Limb (tissue), 2 donors: ENCODE results near the gene DCC.

Experiments
- DNase-seq, 2 donors: peaks; one replicate each; pipeline ENCODE4 v3.0.0-alpha.2; 2016; ENCODE audit errors: extremely low spot score in 2 of 2

The DCC gene

GRCh38 chr18:52582061-52582460 is 242.1 kb downstream of the DCC start:
- no peak for DNase-seq

DNA sequence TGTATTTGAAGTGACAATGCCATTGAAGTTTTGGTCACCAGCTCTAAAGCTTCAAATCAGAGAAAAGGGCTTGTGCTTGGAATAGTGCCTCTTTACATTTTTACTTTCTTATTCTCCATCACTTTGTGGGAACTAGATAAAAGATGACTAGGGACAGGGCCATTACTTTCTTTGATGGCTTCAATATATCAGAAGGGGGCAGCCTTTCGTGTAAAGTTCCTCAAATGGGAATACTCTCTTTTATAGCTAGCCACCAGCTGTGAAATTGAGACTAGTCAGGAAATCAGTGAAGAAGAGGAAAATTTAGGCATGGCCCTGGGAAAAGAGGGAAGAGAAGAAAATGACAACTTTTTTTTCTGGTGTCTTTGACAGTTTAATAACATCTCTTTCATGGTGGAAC is 242.5 kb downstream of the DCC start:
- no peak for DNase-seq

GRCh38 chr18:52588931-52589330 is 248.9 kb downstream of the DCC start:
- DNase-seq, result no peak

DNA sequence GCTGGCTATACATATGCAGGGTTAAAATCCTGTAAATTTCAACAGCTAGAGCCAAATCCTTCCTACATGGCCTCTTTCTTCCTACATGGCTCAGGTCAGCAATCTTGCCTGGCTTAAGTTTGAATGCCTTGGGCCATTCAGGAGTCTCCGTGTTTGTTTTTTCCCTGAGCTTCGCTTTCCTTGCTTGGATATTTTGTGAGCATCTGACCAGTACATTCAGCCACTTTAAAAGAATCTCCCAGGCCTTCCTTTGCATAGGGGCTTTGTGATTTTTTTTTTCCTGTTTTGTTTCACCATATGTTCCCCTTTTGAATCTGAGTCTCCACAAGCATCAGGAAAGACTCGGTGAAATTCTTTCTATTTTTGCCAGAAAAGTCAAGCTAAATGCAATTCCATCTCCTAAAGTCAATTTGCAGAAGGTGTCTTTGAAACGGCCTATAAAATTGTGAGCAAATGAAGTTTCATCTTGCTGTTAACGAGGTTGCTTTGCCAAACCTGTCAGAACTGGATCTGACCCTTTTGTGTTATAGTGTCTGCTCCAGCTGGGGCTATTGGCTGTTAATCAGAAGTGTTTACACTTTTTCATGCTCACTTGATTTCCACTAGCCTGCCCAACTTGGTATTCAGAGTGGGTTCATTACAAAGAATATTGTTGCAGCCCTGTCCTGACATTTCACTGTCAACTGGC is 256.9 kb downstream of the DCC start:
- no peak for DNase-seq

DNA sequence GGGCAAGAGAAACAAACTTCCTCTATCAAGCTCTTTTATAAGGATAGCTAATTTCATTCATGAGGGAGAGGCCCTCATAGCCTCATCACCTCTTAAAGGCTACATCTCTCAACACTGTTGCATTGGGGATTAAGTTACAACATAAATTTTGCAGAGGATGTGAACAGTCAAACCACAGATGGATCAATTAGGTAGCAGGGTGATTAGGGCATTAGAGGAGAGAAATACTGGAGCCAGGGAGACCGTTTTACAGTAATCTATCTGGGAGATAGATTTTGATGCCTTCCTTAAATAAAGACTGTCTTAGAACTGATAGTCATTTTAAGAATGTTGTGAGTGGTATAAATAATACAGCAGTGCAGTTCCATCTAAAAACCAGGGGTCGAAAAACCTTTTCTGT is 258.9 kb downstream of the DCC start:
- no peak for DNase-seq

DNA sequence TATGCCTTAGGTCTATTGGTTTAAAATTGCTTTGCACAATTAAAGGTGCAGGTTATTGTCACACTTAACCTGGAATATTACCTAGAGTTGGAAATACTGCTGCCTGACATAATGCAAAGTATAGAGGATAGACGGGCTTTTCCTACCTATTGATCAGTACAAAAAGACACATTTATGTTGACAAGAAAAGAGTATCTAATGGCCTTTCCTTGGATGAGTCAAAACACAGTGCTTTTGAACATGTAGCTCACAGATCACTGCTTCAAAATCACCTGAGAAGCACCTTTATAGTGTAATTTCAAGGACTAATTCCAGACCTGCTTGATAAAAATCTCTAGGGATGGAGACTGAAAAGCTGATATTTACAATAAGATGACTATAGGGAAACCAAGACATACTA is 262.8 kb downstream of the DCC start:
- DNase-seq, result no peak

DNA sequence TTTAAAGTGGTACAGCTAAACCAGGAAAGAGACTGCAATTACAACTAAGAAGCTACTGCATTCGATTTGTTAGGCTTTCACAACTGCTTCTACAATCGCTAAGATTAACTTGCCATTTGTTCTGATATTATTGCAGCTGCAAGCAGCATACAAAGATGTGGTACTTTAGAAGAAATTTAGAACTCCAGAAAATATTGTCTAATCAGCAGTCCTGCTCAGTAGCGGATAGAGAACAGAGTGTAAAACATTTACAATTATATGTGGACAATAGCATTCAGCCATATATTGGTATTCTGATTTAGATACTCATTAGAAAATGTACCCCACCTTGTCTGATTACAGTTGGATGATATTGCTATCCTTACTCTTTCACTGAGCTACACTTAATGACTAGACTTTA is 265.3 kb downstream of the DCC start:
- no peak for DNase-seq

DNA sequence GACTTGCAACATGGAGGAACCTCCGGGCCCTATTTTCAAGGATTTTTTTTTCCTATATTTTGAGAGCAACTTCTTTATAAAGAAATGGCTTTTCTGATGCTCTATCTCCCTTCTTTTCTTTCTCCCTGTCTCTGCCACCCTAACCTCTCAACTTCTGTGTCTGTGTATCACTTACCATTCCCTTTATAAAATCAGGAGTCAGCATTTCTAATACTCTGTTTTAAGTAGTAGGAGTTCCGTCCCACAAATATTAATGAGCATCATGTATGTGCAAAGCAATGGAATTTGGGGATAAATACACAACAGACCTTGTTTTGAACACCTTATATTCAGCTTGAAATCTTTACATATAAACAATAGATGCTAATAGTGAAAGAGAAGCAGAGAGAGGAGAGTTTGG is 268.0 kb downstream of the DCC start:
- DNase-seq, result no peak

DNA sequence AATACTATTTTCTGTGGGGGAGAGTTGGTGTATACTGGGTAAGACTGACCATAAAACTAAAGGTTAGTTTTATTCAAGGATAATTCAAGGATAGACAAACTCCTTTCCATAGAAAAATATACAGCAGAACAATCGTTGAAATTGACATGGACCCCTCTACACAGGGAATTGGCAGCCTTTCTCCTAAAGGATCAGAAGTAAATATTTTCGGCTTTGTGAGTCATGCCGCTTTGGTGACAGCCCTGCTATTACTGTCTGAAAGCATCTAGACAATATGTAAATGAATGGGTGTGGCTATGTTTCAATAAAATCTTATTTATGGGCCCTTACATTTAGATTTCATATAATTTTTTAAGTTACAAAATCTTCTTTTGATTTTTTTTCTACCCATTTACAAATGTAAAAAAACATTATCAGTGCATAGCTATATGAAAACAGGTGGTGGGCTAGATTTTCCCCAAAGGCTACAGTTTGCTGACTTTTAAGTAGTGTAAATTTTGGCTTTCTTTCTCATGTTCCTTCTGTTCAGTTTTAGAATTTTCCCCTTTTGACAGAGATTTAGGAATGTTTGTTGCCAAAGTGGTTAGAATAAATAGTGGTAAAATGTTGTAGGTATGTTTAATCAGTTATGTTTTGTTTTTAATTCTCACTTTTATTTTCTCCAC is 270.6 kb downstream of the DCC start:
- no peak for DNase-seq

- DNase-seq, result no peak
Measured at GRCh38 chr18:52612406-52612805, 272.4 kb downstream of the DCC start.

DNA sequence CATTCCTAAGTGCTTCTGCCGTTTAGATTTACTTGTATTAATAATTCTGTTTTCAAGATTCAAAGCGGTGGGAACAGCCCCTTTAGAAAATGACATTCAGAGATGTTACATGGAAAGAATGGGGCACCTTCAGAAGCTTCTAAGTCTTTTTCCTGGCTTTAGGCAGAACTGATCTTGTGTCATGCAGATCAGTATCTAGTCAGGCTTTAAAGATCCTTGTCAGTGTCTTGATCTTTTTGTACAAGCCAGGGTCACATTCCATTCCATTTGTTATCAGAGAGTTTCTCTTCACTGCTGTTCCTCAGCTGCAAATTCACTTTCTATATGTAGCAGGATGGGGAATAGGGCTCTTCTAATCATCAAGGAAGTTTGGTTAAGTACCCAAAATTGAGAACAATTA is 275.3 kb downstream of the DCC start:
- DNase-seq, result no peak

- no peak for DNase-seq
Measured at GRCh38 chr18:52615943-52616342, 275.9 kb downstream of the DCC start.

- DNase-seq, result no peak
Measured at GRCh38 chr18:52617931-52618330, 277.9 kb downstream of the DCC start.

GRCh38 chr18:52620926-52621439 is 281.0 kb downstream of the DCC start:
- DNase-seq, result no peak

DNA sequence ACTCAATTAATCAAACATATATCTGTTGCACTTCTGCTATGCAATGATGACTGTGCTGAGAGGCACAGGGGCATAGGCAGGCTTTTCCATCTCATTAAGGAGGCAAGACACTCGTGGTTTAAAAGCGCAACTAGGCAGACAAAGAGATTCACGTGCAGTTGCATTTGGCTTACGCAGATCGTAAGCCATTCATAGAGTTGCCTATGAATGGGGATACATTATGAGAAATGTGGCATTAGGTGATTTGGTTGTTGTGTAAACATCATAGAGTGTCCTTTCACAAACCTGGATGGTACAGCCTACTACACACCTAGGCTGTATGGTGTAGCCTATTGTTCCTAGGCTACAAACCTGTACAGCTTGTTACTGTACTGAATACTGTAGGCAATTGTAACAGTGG is 284.7 kb downstream of the DCC start:
- no peak for DNase-seq

- DNase-seq, result no peak
Measured at GRCh38 chr18:52636536-52636935, 296.5 kb downstream of the DCC start.

DNA sequence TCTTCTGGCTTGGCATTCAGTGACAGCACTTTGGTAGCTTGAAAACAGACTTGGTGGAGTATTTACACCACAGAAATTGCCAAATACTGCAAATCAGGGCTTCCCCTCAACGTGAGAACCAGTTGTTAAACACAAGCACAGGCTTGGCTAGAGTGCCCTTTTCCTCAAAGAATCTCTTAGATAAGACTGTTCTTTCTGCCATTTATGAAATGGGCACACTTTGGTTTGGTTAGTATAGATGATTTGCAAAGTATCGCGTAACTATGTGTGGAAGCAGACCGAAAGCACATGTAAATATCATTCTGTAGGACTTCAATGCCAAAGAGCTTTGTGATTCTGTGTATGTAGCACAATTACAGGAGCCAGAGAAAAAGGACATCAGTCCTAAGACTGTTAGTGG is 308.2 kb downstream of the DCC start:
- DNase-seq, result no peak

DNA sequence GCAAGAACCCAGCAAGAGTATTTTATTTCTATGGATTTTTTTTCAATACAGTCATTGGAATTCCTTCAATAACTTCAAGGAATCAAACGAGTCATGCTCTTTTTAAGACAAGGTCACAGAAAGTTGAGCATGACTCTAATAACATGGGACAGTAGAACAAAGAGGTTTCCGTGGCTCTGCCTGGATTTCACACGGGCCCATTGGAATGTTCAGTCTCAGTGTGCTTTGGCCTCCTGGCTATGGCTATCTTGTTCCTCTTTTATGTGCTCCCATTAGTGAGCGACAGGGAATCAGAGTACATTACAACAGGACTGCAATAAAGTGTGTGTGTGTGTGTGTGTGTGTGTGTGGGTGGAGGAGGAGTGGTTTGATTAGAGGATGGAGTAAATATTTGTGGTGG is 312.4 kb downstream of the DCC start:
- DNase-seq, result no peak

- no peak for DNase-seq
Measured at GRCh38 chr18:52657043-52657805, 317.2 kb downstream of the DCC start.

GRCh38 chr18:52667463-52668065 is 327.6 kb downstream of the DCC start:
- no peak for DNase-seq

- DNase-seq, result peak in 1 of 2 donors; percentile 20
Measured at GRCh38 chr18:52670896-52671295, 330.9 kb downstream of the DCC start.

GRCh38 chr18:52678034-52678433 is 338.0 kb downstream of the DCC start:
- no peak for DNase-seq
